ENCODE results near the gene PCGF2. TPM values are rescaled to one million over a fixed set of nuclear protein-coding genes. Genes with fewer than 3 reads are reported as not detected.
A peak's percentile ranks its signal among the peaks of the same experiment; 100 is the strongest.

PCGF2 gene
- total and polyA plus RNA-seq, 3 experiments from 2014 or later: 0.09 to 0.89 (median 0.72) TPM

- no peak overlapping the region for H3K4me3 Mint-ChIP-seq
- peak overlapping the region in 4 of 8 donors; percentile 38 to 77 (median 56) for H3K27ac Mint-ChIP-seq
- peaks cover 31 to 47% (median 31%) of the 10 kb centered on the region in 3 donors for H3K4me1 Mint-ChIP-seq
- no peak overlapping the region for H3K4me3 ChIP-seq (ENCODE audit: low read length)
- ChIA-PET POLR2A (no interaction called here), CTCF (interaction anchor here (1.2 to 3.1 kb wide), 2 partner anchors 16 to 22 kb away, joined by 3 to 13 read pairs; no protein-coding TSS in a partner anchor)
- H3K27ac ChIP-seq (ENCODE audit: low read depth, low read length): no peak overlapping the region
- no peaks in the 10 kb centered on the region for H3K27me3 Mint-ChIP-seq
- no peaks in the 10 kb centered on the region for H3K27me3 ChIP-seq (ENCODE audit: insufficient read depth, low read length, poor library complexity, severe bottlenecking)
- H3K36me3 Mint-ChIP-seq: peaks cover 0 to 93% (median 14%) of the 10 kb centered on the region in 3 donors
- no peak for DNase-seq
- peaks cover 90% of the 10 kb centered on the region for H3K36me3 ChIP-seq (ENCODE audit: insufficient read depth, low read length)
- H3K9me3 Mint-ChIP-seq: no peaks in the 10 kb centered on the region
- H3K4me1 ChIP-seq (ENCODE audit: insufficient read depth, low read length): peaks cover 33% of the 10 kb centered on the region
- no peaks in the 10 kb centered on the region for H3K9me3 ChIP-seq (ENCODE audit: low read length)
Observed at GRCh38 chr17:38712593-38712992, 35.5 kb downstream of the PCGF2 start.

DNA sequence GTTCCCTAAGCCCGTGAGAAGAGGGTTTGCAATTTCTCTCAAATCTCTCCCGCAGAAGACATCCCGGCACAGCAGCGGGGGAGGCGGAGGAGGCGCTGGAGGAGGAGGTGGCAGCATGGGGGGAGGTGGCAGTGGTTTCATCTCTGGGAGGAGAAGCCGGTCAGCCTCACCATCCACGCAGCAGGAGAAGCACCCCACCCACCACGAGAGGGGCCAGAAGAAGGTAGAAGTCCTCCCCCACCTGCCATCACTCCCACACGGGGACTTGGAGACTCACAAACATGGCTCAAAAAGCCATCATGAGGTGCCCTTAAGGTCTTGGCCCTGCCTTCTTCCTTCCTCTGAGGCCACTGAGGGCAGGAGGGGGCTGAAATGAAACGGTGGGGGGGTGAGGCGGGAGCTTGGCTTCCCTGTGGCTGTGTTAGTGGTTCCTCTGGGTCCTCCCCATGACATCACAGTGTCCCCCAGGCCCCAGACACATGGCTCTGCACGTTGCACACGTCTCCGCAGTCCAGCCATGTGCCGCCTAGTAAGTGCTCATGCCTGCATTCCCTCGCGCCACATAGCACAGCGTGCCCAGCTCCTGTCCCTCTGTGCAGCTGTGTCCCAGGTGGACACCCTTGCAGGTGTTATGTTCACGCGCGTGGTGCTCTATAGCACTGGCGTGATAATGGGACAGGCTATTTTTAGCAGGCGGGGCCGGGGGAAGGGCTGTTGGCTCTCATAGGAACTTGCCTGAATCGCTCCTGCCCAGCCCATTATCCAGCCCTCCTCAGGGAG is 36.2 kb downstream of the PCGF2 start:
- H3K27me3 Mint-ChIP-seq: no peaks in the 10 kb centered on the region
- H3K27ac Mint-ChIP-seq: peak overlapping the region in 4 of 8 donors; percentile 38 to 60 (median 50)
- no peaks in the 10 kb centered on the region for H3K27me3 ChIP-seq (ENCODE audit: insufficient read depth, low read length, poor library complexity, severe bottlenecking)
- peaks cover 0 to 93% (median 14%) of the 10 kb centered on the region in 3 donors for H3K36me3 Mint-ChIP-seq
- POLR2A ChIA-PET: no interaction called here
- DNase-seq: no peak
- CTCF ChIA-PET: interaction anchor here (1.2 to 3.1 kb wide), 2 partner anchors 17 to 23 kb away, joined by 3 to 13 read pairs; no protein-coding TSS in a partner anchor
- peaks cover 39% of the 10 kb centered on the region for H3K4me1 ChIP-seq (ENCODE audit: insufficient read depth, low read length)
- H3K4me3 Mint-ChIP-seq: no peak overlapping the region
- peaks cover 88% of the 10 kb centered on the region for H3K36me3 ChIP-seq (ENCODE audit: insufficient read depth, low read length)
- peaks cover 36 to 52% (median 37%) of the 10 kb centered on the region in 3 donors for H3K4me1 Mint-ChIP-seq
- H3K4me3 ChIP-seq (ENCODE audit: low read length): no peak overlapping the region
- no peaks in the 10 kb centered on the region for H3K9me3 Mint-ChIP-seq
- no peaks in the 10 kb centered on the region for H3K9me3 ChIP-seq (ENCODE audit: low read length)
- H3K27ac ChIP-seq (ENCODE audit: low read depth, low read length): no peak overlapping the region

GRCh38 chr17:38710985-38711384 is 37.2 kb downstream of the PCGF2 start:
- no peak for DNase-seq
- Mint-ChIP-seq H3K4me3 (peak overlapping the region in 1 of 7 donors; percentile 15), H3K9me3 (no peaks in the 10 kb centered on the region), H3K4me1 (peaks cover 35 to 56% (median 41%) of the 10 kb centered on the region in 3 donors), H3K27ac (peak overlapping the region in 6 of 8 donors; percentile 14 to 70 (median 52)), H3K36me3 (peaks cover 0 to 91% (median 12%) of the 10 kb centered on the region in 3 donors), H3K27me3 (no peaks in the 10 kb centered on the region)
- peaks cover 79% of the 10 kb centered on the region for H3K36me3 ChIP-seq (ENCODE audit: insufficient read depth, low read length)
- ChIA-PET CTCF (interaction anchor here (1.9 to 3.1 kb wide), 2 partner anchors 8 to 24 kb away, joined by 5 to 13 read pairs; no protein-coding TSS in a partner anchor), POLR2A (interaction anchor here (0.5 to 1.0 kb wide), 3 partner anchors 18 to 489 kb away, joined by 3 to 4 read pairs (median 3); no protein-coding TSS in a partner anchor)
- no peaks in the 10 kb centered on the region for H3K27me3 ChIP-seq (ENCODE audit: insufficient read depth, low read length, poor library complexity, severe bottlenecking)
- H3K4me3 ChIP-seq (ENCODE audit: low read length): no peak overlapping the region
- no peak overlapping the region for H3K27ac ChIP-seq (ENCODE audit: low read depth, low read length)
- no peaks in the 10 kb centered on the region for H3K9me3 ChIP-seq (ENCODE audit: low read length)
- peaks cover 42% of the 10 kb centered on the region for H3K4me1 ChIP-seq (ENCODE audit: insufficient read depth, low read length)

GRCh38 chr17:38710604-38710962 is 37.6 kb downstream of the PCGF2 start:
- Mint-ChIP-seq H3K4me1 (peaks cover 35 to 52% (median 40%) of the 10 kb centered on the region in 3 donors), H3K4me3 (no peak overlapping the region)
- H3K4me1 ChIP-seq (ENCODE audit: insufficient read depth, low read length): peaks cover 42% of the 10 kb centered on the region

DNA sequence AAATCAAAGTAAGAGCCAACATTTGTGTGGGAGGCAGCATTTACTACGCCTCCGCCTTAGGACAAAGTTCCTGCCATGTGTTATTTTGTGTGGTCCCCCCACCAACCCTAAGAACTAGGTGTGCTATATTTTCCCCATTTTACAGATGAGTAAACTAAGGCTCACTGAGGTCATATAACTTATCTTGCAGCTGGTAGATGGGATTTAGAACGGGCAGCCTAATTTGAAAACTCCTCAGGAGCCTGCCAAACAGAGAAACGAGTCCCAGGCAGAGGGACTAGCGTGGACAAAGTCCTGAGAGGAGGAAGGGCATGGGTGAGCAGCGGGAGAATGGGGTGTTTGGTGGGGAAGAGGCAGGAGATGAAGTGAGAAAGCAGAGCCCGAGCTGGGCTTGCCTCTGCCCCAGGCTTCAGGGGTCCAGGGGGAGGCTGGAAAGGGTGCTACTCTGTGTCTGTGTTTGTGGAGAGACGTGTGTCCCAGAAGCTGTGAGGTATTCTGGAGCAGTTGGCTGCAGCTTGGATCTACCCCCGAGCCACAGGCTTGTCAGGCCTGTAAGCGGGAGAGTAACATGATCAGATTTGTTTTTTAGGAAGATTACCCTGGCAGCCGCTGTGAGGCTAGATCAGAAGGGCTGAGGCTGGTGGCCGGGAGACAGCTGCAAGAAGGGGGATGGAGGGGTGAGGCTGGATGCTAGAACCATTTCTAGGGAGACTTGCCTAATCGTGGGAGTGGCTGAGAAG is 38.1 kb downstream of the PCGF2 start:
- peaks cover 35 to 51% (median 40%) of the 10 kb centered on the region in 3 donors for H3K4me1 Mint-ChIP-seq

More at GRCh38 chr17:38710604-38710962, 37.6 kb downstream of the PCGF2 start:
- Histone ChIP-seq H3K4me3 (ENCODE audit: low read length) (no peak overlapping the region), H3K27ac (ENCODE audit: low read depth, low read length) (no peak overlapping the region), H3K27me3 (ENCODE audit: insufficient read depth, low read length, poor library complexity, severe bottlenecking) (no peaks in the 10 kb centered on the region), H3K36me3 (ENCODE audit: insufficient read depth, low read length) (peaks cover 75% of the 10 kb centered on the region), H3K9me3 (ENCODE audit: low read length) (no peaks in the 10 kb centered on the region)
- Mint-ChIP-seq H3K9me3 (no peaks in the 10 kb centered on the region), H3K27me3 (no peaks in the 10 kb centered on the region), H3K27ac (peak overlapping the region; percentile 24 to 88 (median 65)), H3K36me3 (peaks cover 0 to 90% (median 12%) of the 10 kb centered on the region in 3 donors)
- CTCF ChIA-PET: interaction anchor here (1.9 to 3.1 kb wide), 2 partner anchors 8 to 24 kb away, joined by 5 to 13 read pairs; no protein-coding TSS in a partner anchor
- POLR2A ChIA-PET: interaction anchor here (0.6 to 1.0 kb wide), 2 partner anchors 18 to 489 kb away, joined by 3 to 4 read pairs; no protein-coding TSS in a partner anchor
- DNase-seq: no peak

DNA sequence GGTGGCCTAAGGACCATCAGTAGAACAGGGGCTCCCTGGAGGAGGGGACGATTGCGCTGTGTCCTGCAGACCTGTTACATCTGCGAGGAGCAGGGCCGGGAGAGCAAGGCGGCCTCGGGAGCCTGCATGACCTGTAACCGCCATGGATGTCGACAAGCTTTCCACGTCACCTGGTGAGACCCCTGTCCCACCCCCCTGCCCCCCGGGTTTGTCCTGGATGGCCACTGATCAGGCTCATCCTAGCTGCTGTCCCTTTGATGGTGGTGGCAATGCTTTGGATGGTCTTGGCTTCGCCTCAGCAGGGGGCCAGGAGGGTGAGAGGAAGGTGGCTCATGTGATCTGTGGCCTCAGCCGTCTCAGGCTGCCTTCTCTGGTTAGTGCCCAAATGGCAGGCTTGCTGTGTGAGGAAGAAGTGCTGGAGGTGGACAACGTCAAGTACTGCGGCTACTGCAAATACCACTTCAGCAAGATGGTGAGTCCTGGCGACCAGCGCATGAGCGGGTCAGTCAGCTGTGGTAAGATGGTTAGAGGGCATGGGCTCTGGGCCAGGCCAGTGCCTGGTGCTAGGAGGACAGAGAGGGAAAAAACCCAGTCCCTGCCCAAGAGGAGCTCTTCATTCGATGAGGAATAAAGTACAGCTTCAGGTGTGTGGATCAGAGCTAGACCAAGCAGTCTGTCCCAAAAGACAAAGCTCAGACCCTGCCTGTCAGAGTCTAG is 38.9 kb downstream of the PCGF2 start:
- peaks cover 39 to 51% (median 42%) of the 10 kb centered on the region in 3 donors for H3K4me1 Mint-ChIP-seq
- Histone ChIP-seq H3K4me3 (ENCODE audit: low read length) (no peak overlapping the region), H3K27me3 (ENCODE audit: insufficient read depth, low read length, poor library complexity, severe bottlenecking) (no peaks in the 10 kb centered on the region), H3K9me3 (ENCODE audit: low read length) (no peaks in the 10 kb centered on the region), H3K27ac (ENCODE audit: low read depth, low read length) (no peak overlapping the region), H3K4me1 (ENCODE audit: insufficient read depth, low read length) (peaks cover 46% of the 10 kb centered on the region), H3K36me3 (ENCODE audit: insufficient read depth, low read length) (peaks cover 66% of the 10 kb centered on the region)
- H3K9me3 Mint-ChIP-seq: no peaks in the 10 kb centered on the region
- H3K36me3 Mint-ChIP-seq: peaks cover 0 to 83% (median 12%) of the 10 kb centered on the region in 3 donors
- DNase-seq: no peak
- POLR2A ChIA-PET: no interaction called here
- CTCF ChIA-PET: interaction anchor here (0.8 to 1.9 kb wide), 2 partner anchors 9 to 31 kb away, joined by 3 to 5 read pairs; no protein-coding TSS in a partner anchor
- H3K4me3 Mint-ChIP-seq: peak overlapping the region in 1 of 7 donors; percentile 19
- H3K27ac Mint-ChIP-seq: peak overlapping the region in 7 of 8 donors; percentile 55 to 89 (median 72)
- no peaks in the 10 kb centered on the region for H3K27me3 Mint-ChIP-seq

More for the DNA sequence above, 38.1 kb downstream of the PCGF2 start:
- POLR2A ChIA-PET: interaction anchor here (0.6 to 1.0 kb wide), 2 partner anchors 19 to 490 kb away, joined by 3 to 4 read pairs; no protein-coding TSS in a partner anchor
- Histone ChIP-seq H3K27me3 (ENCODE audit: insufficient read depth, low read length, poor library complexity, severe bottlenecking) (no peaks in the 10 kb centered on the region), H3K27ac (ENCODE audit: low read depth, low read length) (no peak overlapping the region), H3K9me3 (ENCODE audit: low read length) (no peaks in the 10 kb centered on the region), H3K36me3 (ENCODE audit: insufficient read depth, low read length) (peaks cover 69% of the 10 kb centered on the region), H3K4me1 (ENCODE audit: insufficient read depth, low read length) (peaks cover 42% of the 10 kb centered on the region), H3K4me3 (ENCODE audit: low read length) (no peak overlapping the region)
- Mint-ChIP-seq H3K4me3 (peak overlapping the region in 2 of 7 donors; percentile 19 to 65), H3K36me3 (peaks cover 0 to 84% (median 12%) of the 10 kb centered on the region in 3 donors), H3K27me3 (no peaks in the 10 kb centered on the region), H3K27ac (peak overlapping the region; percentile 24 to 93 (median 71)), H3K9me3 (no peaks in the 10 kb centered on the region)
- no peak for DNase-seq
- CTCF ChIA-PET: interaction anchor here (1.9 to 3.1 kb wide), 2 partner anchors 8 to 25 kb away, joined by 5 to 13 read pairs; no protein-coding TSS in a partner anchor
